ENCODE measurements around the gene HSPA2.

Gene HSPA2

DNA sequence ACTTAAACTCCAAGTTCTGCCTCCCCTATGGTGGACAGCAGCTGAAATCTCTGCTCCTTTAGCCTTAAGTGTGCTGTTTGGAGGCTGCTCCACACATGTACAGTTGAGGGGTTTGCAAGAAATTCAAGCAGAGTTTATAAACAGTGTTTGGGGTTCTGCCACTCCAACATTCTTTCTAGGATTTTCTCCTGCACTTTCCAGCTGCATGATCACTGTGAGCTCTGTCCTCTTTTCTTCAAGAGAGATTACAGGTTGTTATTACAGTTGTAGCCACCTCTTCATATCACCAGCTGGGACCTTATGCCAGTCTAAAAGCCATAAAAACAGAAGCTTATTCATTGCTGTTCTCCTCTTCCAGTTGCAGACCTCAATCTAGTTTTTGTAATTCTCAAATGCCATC lies 45.3 kb upstream of the HSPA2 start:
- Histone ChIP-seq H3K4me2 (ENCODE audit: low read length) (no peak overlapping the region), H3K9ac (ENCODE audit: low read length) (no peak overlapping the region), H3K36me3 (ENCODE audit: insufficient read depth, low read length) (peaks cover 50% of the 10 kb centered on the region), H3K9me3 (ENCODE audit: low read length) (no peaks in the 10 kb centered on the region), H3K27ac (ENCODE audit: low read depth, low read length, poor library complexity, severe bottlenecking) (no peak overlapping the region), H3K9me2 (ENCODE audit: low read depth, low read length) (no peaks in the 10 kb centered on the region), H2AFZ (ENCODE audit: low read length) (no peak overlapping the region), H3K4me3 (ENCODE audit: low read depth, low read length, poor library complexity, severe bottlenecking) (no peak overlapping the region), H3F3A (ENCODE audit: insufficient read depth, low read length) (no peaks in the 10 kb centered on the region), H3K79me2 (ENCODE audit: insufficient read depth, low read length) (peaks cover 28% of the 10 kb centered on the region), H3K4me1 (ENCODE audit: insufficient read depth, low read length, severe bottlenecking) (peaks cover 11% of the 10 kb centered on the region), H3K27me3 (ENCODE audit: insufficient read depth, low read length) (no peaks in the 10 kb centered on the region), H4K20me1 (ENCODE audit: insufficient read depth, low read length) (no peaks in the 10 kb centered on the region)
- TF ChIP-seq EZH2 (IDR thresholded peaks at IDR 0.05; ENCODE audit: borderline replicate concordance, low read length) = no peak
- TF ChIP-seq, protein P1, sequence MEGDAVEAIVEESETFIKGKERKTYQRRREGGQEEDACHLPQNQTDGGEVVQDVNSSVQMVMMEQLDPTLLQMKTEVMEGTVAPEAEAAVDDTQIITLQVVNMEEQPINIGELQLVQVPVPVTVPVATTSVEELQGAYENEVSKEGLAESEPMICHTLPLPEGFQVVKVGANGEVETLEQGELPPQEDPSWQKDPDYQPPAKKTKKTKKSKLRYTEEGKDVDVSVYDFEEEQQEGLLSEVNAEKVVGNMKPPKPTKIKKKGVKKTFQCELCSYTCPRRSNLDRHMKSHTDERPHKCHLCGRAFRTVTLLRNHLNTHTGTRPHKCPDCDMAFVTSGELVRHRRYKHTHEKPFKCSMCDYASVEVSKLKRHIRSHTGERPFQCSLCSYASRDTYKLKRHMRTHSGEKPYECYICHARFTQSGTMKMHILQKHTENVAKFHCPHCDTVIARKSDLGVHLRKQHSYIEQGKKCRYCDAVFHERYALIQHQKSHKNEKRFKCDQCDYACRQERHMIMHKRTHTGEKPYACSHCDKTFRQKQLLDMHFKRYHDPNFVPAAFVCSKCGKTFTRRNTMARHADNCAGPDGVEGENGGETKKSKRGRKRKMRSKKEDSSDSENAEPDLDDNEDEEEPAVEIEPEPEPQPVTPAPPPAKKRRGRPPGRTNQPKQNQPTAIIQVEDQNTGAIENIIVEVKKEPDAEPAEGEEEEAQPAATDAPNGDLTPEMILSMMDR (IDR thresholded peaks at IDR 0.05; ENCODE audit: low read length) = no peak

DNA sequence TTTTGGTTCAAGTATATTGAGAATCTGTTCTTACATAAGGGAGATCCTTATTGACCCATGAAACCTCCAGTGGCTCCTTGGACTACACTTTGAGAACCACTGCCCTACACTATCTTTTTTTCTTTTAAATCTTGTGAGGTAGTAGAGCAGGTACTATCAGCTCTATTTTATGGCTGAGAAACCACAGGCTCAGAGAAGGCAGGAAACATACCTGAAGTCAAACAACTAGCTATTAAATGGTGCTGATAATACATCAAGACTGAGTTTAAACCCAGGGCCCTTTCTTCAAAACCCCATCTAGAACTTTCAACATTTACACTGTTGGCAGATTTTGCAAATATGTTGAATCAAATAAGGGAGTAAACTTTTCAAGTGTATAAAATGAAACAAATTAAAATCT lies 43.8 kb upstream of the HSPA2 start:
- no peak overlapping the region for H2AFZ ChIP-seq (ENCODE audit: low read length)
- no peaks in the 10 kb centered on the region for H3K9me2 ChIP-seq (ENCODE audit: low read depth, low read length)
- H3K27ac ChIP-seq (ENCODE audit: low read depth, low read length, poor library complexity, severe bottlenecking) = no peak overlapping the region
- H3K9ac ChIP-seq (ENCODE audit: low read length) = no peak overlapping the region
- peaks cover 43% of the 10 kb centered on the region for H3K79me2 ChIP-seq (ENCODE audit: insufficient read depth, low read length)
- peaks cover 38% of the 10 kb centered on the region for H3K36me3 ChIP-seq (ENCODE audit: insufficient read depth, low read length)
- no peaks in the 10 kb centered on the region for H4K20me1 ChIP-seq (ENCODE audit: insufficient read depth, low read length)
- no peak overlapping the region for H3K4me3 ChIP-seq (ENCODE audit: low read depth, low read length, poor library complexity, severe bottlenecking)
- no peaks in the 10 kb centered on the region for H3F3A ChIP-seq (ENCODE audit: insufficient read depth, low read length)
- peaks cover 25% of the 10 kb centered on the region for H3K4me1 ChIP-seq (ENCODE audit: insufficient read depth, low read length, severe bottlenecking)
- no peak for TF ChIP-seq EZH2 (IDR thresholded peaks at IDR 0.05; ENCODE audit: borderline replicate concordance, low read length)
- TF ChIP-seq, protein P1 (IDR thresholded peaks at IDR 0.05; ENCODE audit: low read length) = no peak
- H3K9me3 ChIP-seq (ENCODE audit: low read length) = no peaks in the 10 kb centered on the region
- H3K4me2 ChIP-seq (ENCODE audit: low read length) = no peak overlapping the region
- H3K27me3 ChIP-seq (ENCODE audit: insufficient read depth, low read length) = no peaks in the 10 kb centered on the region

DNA sequence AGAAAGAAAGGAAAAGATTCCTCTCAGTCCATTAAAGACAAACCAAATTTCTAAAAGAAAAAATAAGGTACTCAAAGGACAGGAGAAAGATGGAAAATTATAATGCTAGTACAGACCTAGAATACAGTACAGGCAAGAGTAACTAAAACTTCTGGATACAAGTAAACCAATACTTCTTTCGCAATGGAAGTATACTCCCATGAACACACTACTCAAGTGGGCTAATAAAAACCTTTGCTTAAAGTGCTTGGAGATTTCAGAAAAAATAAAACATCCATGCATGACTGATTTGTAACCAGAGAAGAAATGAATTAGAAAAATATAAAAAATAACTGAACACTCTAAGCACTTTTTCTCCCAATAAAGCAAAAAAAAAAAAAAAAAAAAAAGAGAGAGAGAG lies 40.5 kb upstream of the HSPA2 start:
- no peak overlapping the region for H2AFZ ChIP-seq (ENCODE audit: low read length)
- peaks cover 23% of the 10 kb centered on the region for H3K36me3 ChIP-seq (ENCODE audit: insufficient read depth, low read length)
- no peaks in the 10 kb centered on the region for H3K9me3 ChIP-seq (ENCODE audit: low read length)
- H3F3A ChIP-seq (ENCODE audit: insufficient read depth, low read length) = no peaks in the 10 kb centered on the region
- H3K27me3 ChIP-seq (ENCODE audit: insufficient read depth, low read length) = no peaks in the 10 kb centered on the region
- H3K4me3 ChIP-seq (ENCODE audit: low read depth, low read length, poor library complexity, severe bottlenecking) = no peak overlapping the region
- H3K4me2 ChIP-seq (ENCODE audit: low read length) = no peak overlapping the region; the same call in 1 of the 2 replicates
- TF ChIP-seq EZH2 (IDR thresholded peaks at IDR 0.05; ENCODE audit: borderline replicate concordance, low read length) = no peak
- TF ChIP-seq, protein P1 (IDR thresholded peaks at IDR 0.05; ENCODE audit: low read length) = no peak
- H4K20me1 ChIP-seq (ENCODE audit: insufficient read depth, low read length) = no peaks in the 10 kb centered on the region
- H3K79me2 ChIP-seq (ENCODE audit: insufficient read depth, low read length) = peaks cover 51% of the 10 kb centered on the region
- no peak overlapping the region for H3K27ac ChIP-seq (ENCODE audit: low read depth, low read length, poor library complexity, severe bottlenecking)
- no peak overlapping the region; the same call in 1 of the 2 replicates for H3K9ac ChIP-seq (ENCODE audit: low read length)
- peaks cover 34% of the 10 kb centered on the region for H3K4me1 ChIP-seq (ENCODE audit: insufficient read depth, low read length, severe bottlenecking)
- no peaks in the 10 kb centered on the region for H3K9me2 ChIP-seq (ENCODE audit: low read depth, low read length)
